GM12878 (cell line): Measurements from ENCODE around the gene CACHD1. TPM values are rescaled to one million over a fixed set of nuclear protein-coding genes. Genes with fewer than 3 reads are reported as not detected.

Experiments
- ATAC-seq: fragments of 200-7000 bp; cut with Tn5 transposase; 3 replicates; pipeline ENCODE4 v1.9.1; 2020; ENCODE audit warnings: mild to moderate bottlenecking, moderate library complexity
- BruUV-seq: library from RNA; stranded (reverse); fragments of 400-500 nt; replicated peaks from 2 replicates; lab custom pipeline; 2021; lab: Mats Ljungman, UMichigan
- CTCF ChIA-PET: fragments of 300-600 bp; sonication (Branson Sonifier 250); formaldehyde crosslinking; extraction: SDS; loops from one replicate; lab custom pipeline; 2021; ENCODE audit warnings: inconsistent platforms; lab: Yijun Ruan, JAX
- POLR2A ChIA-PET: fragments of 350-600 bp; formaldehyde crosslinking; extraction: SDS; loops from one replicate; lab custom pipeline; 2021; ENCODE audit warnings: inconsistent platforms; lab: Charles Lee
- RAD21 ChIA-PET: fragments of 300-600 bp; sonication (Branson Sonifier 250); formaldehyde crosslinking; loops from one replicate; lab custom pipeline; 2023; ENCODE audit warnings: antibody characterized with exemption; ENCODE audit not compliant: unreplicated experiment; lab: Charles Lee
- SMC1A ChIA-PET: fragments of 300-600 bp; sonication (Branson Sonifier 250); formaldehyde crosslinking; loops from one replicate; lab custom pipeline; 2023; ENCODE audit not compliant: unreplicated experiment, uncharacterized antibody; lab: Charles Lee
- DNase-seq: peaks from one replicate; pipeline ENCODE4 v3.0.0-alpha.2; 2011; ENCODE audit warnings: low read depth, low spot score
- FAIRE-seq: peaks from 3 replicates; lab custom pipeline; 2011; peaks lifted over from hg19 to GRCh38; lab: Jason Lieb, UNC
- H2AFZ ChIP-seq: 2 replicates; pipeline ENCODE4 v1.6.0; 2011; ENCODE audit warnings: low read depth, low read length, control low read depth; ENCODE audit not compliant: control insufficient read depth
- H3K27ac ChIP-seq: 2 replicates; pipeline ENCODE4 v1.5.1; 2011; ENCODE audit warnings: control low read depth; ENCODE audit not compliant: control insufficient read depth, insufficient read depth
- H3K27me3 ChIP-seq, 2 experiments: replicated peaks in 1 of 2; 2 replicates each; pipeline versions ENCODE4 v1.6.0 to v1.6.1; 2011; ENCODE audit warnings: low read length in 1 of 2; ENCODE audit not compliant: control insufficient read depth in 2 of 2, insufficient read depth in 2 of 2
- H3K36me3 ChIP-seq, 2 experiments: 2 replicates each; pipeline ENCODE4 v1.5.1; 2011; ENCODE audit warnings: low read length in 1 of 2; ENCODE audit not compliant: control insufficient read depth in 2 of 2, insufficient read depth in 2 of 2
- H3K4me1 ChIP-seq: 2 replicates; pipeline ENCODE4 v1.6.1; 2011; ENCODE audit warnings: mild to moderate bottlenecking, low read length, moderate library complexity, mixed read lengths; ENCODE audit not compliant: control insufficient read depth, insufficient read depth
- H3K4me2 ChIP-seq: 2 replicates; pipeline ENCODE4 v1.6.0; 2011; ENCODE audit warnings: control low read depth; ENCODE audit not compliant: control insufficient read depth, insufficient read depth
- H3K4me3 ChIP-seq: fragments of 200-600 bp; sonication (generic); 2 replicates; pipeline ENCODE4 v1.5.1; 2016
- H3K79me2 ChIP-seq: 2 replicates; pipeline ENCODE4 v1.6.0; 2011; ENCODE audit warnings: low read length; ENCODE audit not compliant: control insufficient read depth, insufficient read depth
- H3K9ac ChIP-seq: 2 replicates; pipeline ENCODE4 v1.8.0; 2011; ENCODE audit warnings: low read length, control low read depth, mixed read lengths; ENCODE audit not compliant: control insufficient read depth, insufficient read depth
- H3K9me3 ChIP-seq: replicated peaks from 3 replicates; pipeline ENCODE4 v1.5.1; 2011; ENCODE audit warnings: mild to moderate bottlenecking, low read length; ENCODE audit not compliant: control insufficient read depth, insufficient read depth
- H4K20me1 ChIP-seq: 2 replicates; pipeline ENCODE4 v1.6.0; 2011; ENCODE audit not compliant: control insufficient read depth, insufficient read depth
- BCL11A ChIP-seq: IDR thresholded peaks from 2 replicates; pipeline ENCODE4 v1.6.1; 2011; ENCODE audit warnings: low read depth, low read length
- CHD1 ChIP-seq: IDR thresholded peaks from 2 replicates; pipeline ENCODE4 v1.6.1; 2012; ENCODE audit warnings: low read depth, low read length, improper control_type of control experiment
- IRF4 ChIP-seq: IDR thresholded peaks from 2 replicates; pipeline ENCODE4 v1.6.1; 2011; ENCODE audit warnings: low read depth, low read length
- POLR2AphosphoS5 ChIP-seq: IDR thresholded peaks from 2 replicates; pipeline ENCODE4 v1.6.1; 2011; ENCODE audit warnings: mild to moderate bottlenecking, low read length, inconsistent platforms
- RUNX3 ChIP-seq: IDR thresholded peaks from 2 replicates; pipeline ENCODE4 v1.6.1; 2012; ENCODE audit warnings: low read length, inconsistent platforms
- SRF ChIP-seq, 2 experiments: IDR thresholded peaks; 2 replicates each; pipeline ENCODE4 v1.6.1; 2011; ENCODE audit warnings: low read depth in 2 of 2, low read length in 2 of 2, mild to moderate bottlenecking in 1 of 2, moderate library complexity in 1 of 2
- STAT3 ChIP-seq: IDR thresholded peaks from 2 replicates; pipeline ENCODE4 v1.6.1; 2011; ENCODE audit warnings: low read depth, low read length, improper control_type of control experiment
- WGBS: methylation state at CpG from one replicate; pipeline ENCODE4 v1.1.6; 2016; ENCODE audit warnings: low lambda C conversion rate; ENCODE audit not compliant: insufficient replicate concordance, insufficient coverage; ENCODE audit errors: missing lambda C conversion rate; 5-methylcytosine and 5-hydroxymethylcytosine counted together
- in situ Hi-C: fragments of 300-500 bp; cut with MboI; formaldehyde crosslinking; loops from 9 replicates; pipeline ENCODE4 v1.14.3; 2018; ENCODE audit warnings: mixed read lengths
- intact Hi-C: fragments of 100-400 bp; cut with micrococcal nuclease; formaldehyde crosslinking; loops from one replicate; pipeline ENCODE4 v1.14.2; 2022; ENCODE audit not compliant: unreplicated experiment
- polyA plus RNA-seq, 11 experiments: library from polyadenylated mRNA; depleted of rRNA in 4 of 11; unstranded in 6 of 11; stranded (reverse) in 5 of 11; fragments of >200 nt; fragmentation: Nextera tagmentation in 4 of 11; fragmentation: Illumina TruSeq in 1 of 11; extraction: Ambion mirVana in 4 of 11; extraction: Trizol in 1 of 11; gene quantifications; 1 replicate in 1 of 11; 2 replicates in 10 of 11; pipeline versions ENCODE4 v1.2.1 to v1.2.3, GENCODE V29; 2011 to 2016; ENCODE audit warnings: inconsistent platforms in 2 of 11, missing spikeins in 2 of 11, low read depth in 1 of 11
- total RNA-seq, 4 experiments: library from RNA; depleted of rRNA in 3 of 4; stranded (reverse); fragments of >200 nt in 3 of 4; fragmentation: Illumina TruSeq in 1 of 4; extraction: Trizol in 1 of 4; gene quantifications; 2 replicates each; pipeline versions ENCODE4 v1.2.1 to v1.2.3, GENCODE V29; 2013 to 2021
- TF ChIP-seq, protein P1 (sequence below): fragments of 450-650 bp; formaldehyde crosslinking; IDR thresholded peaks from 2 replicates; pipeline ENCODE4 v1.5.0; 2022; ENCODE audit warnings: mild to moderate bottlenecking, missing genetic modification characterization
- TF ChIP-seq, protein P2 (sequence below): fragments of 450-650 bp; IDR thresholded peaks from 2 replicates; pipeline ENCODE4 v1.6.1; 2018; ENCODE audit warnings: borderline replicate concordance, mild to moderate bottlenecking; ENCODE audit not compliant: partially characterized antibody

The CACHD1 gene
- total and polyA plus RNA-seq, 10 of the 15 experiments (the other 5 are each of a cell fraction or from before 2014, with no cell fraction given), result 0.03 TPM; not detected in 9

DNA sequence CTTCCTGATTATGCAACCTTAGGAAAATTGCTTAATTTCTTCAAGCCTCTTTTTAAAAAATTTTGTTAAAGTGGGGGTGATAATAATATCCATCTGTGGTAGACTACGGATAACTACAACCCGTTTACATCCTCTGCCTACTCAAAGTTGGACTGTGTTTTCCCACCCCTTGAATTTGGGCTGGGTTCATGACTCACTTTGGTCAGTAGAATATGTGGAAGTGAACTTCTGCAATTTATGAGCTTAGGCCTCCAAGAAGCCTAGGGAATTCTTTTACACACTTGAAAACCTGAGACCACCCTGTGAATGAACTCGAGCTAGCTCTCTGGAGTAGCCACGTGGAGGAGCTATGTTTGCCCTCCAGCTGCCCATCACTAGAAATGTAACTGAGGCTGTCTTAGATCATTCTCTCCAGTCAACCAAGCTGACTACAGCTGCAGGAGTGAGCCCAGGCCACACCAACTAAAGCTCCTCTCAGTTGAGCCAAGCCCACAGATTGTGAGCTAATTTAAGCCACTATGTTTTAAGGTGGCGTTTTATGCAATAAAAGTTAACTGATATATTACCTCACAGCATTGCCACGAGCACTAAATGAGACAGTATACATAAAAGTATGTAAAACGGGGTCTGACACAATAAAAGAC, 29.6 kb upstream of the CACHD1 start:
- Histone ChIP-seq H3K4me2 (no peak overlapping the region), H3K36me3 (no peaks in the 10 kb centered on the region), H4K20me1 (no peaks in the 10 kb centered on the region), H3K4me1 (no peaks in the 10 kb centered on the region), H2AFZ (no peak overlapping the region), H3K9ac (no peak overlapping the region), H3K79me2 (no peaks in the 10 kb centered on the region), H3K4me3 (no peak overlapping the region), H3K9me3 (no peaks in the 10 kb centered on the region), H3K27ac (no peak overlapping the region), H3K27me3 (no peaks in the 10 kb centered on the region)
- ChIA-PET SMC1A (interaction anchor here (0.7 kb wide), 1 partner anchor 9 kb away, joined by 3 read pairs; no protein-coding TSS in a partner anchor), RAD21 (no interaction called here), POLR2A (no interaction called here), CTCF (no interaction called here)
- ATAC-seq (no peak), FAIRE-seq (no peak), DNase-seq (no peak)
- BruUV-seq, result no TSS peak
- TF ChIP-seq RUNX3, result no peak
- TF ChIP-seq, protein P1, sequence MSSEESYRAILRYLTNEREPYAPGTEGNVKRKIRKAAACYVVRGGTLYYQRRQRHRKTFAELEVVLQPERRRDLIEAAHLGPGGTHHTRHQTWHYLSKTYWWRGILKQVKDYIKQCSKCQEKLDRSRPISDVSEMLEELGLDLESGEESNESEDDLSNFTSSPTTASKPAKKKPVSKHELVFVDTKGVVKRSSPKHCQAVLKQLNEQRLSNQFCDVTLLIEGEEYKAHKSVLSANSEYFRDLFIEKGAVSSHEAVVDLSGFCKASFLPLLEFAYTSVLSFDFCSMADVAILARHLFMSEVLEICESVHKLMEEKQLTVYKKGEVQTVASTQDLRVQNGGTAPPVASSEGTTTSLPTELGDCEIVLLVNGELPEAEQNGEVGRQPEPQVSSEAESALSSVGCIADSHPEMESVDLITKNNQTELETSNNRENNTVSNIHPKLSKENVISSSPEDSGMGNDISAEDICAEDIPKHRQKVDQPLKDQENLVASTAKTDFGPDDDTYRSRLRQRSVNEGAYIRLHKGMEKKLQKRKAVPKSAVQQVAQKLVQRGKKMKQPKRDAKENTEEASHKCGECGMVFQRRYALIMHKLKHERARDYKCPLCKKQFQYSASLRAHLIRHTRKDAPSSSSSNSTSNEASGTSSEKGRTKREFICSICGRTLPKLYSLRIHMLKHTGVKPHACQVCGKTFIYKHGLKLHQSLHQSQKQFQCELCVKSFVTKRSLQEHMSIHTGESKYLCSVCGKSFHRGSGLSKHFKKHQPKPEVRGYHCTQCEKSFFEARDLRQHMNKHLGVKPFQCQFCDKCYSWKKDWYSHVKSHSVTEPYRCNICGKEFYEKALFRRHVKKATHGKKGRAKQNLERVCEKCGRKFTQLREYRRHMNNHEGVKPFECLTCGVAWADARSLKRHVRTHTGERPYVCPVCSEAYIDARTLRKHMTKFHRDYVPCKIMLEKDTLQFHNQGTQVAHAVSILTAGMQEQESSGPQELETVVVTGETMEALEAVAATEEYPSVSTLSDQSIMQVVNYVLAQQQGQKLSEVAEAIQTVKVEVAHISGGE, result no peak
- TF ChIP-seq POLR2AphosphoS5, result no peak
- TF ChIP-seq IRF4, result no peak
- TF ChIP-seq SRF (IDR thresholded peaks at IDR 0.05; ENCODE audit: low read depth in 2 of 2, low read length in 2 of 2), result no peak
- no peak for TF ChIP-seq STAT3
- TF ChIP-seq BCL11A, result no peak
- TF ChIP-seq CHD1, result no peak
- TF ChIP-seq, protein P2, sequence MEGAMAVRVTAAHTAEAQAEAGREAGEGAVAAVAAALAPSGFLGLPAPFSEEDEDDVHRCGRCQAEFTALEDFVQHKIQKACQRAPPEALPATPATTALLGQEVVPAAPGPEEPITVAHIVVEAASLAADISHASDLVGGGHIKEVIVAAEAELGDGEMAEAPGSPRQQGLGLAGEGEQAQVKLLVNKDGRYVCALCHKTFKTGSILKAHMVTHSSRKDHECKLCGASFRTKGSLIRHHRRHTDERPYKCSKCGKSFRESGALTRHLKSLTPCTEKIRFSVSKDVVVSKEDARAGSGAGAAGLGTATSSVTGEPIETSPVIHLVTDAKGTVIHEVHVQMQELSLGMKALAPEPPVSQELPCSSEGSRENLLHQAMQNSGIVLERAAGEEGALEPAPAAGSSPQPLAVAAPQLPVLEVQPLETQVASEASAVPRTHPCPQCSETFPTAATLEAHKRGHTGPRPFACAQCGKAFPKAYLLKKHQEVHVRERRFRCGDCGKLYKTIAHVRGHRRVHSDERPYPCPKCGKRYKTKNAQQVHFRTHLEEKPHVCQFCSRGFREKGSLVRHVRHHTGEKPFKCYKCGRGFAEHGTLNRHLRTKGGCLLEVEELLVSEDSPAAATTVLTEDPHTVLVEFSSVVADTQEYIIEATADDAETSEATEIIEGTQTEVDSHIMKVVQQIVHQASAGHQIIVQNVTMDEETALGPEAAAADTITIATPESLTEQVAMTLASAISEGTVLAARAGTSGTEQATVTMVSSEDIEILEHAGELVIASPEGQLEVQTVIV, result no peak
- 11% methylated on average over 7 of the region's 7 CpGs for WGBS
- in situ Hi-C loops (no loop called here), intact Hi-C loops (no loop called here)
